Measurements from ENCODE around the gene PGAP1. TPM values are rescaled to one million over a fixed set of nuclear protein-coding genes. Genes with fewer than 3 reads are reported as not detected.

The PGAP1 gene
- total RNA-seq, 2 experiments from 2014 or later, result 17.7 to 19.2 TPM

DNA sequence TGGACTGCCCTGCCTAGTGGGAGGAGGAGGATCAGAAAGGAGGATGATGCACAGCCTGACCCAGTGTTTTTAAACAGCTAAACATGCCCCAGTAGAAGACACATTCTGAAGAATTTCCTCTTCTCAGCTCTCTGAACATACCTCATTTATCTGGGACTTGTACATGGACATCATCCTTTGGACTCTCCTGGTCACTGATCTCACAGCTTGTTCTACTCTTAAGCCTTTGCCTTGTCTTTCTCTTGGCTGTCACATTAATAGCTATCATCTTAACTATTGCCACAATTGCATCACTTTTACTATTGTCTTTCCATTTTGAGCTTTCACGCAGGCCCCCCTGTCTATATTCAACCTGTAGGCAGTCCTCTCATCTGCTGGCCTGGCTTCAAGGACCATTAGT is 42.0 kb upstream of the PGAP1 start:
- ChIA-PET CTCF (interaction anchor here (1.0 to 1.4 kb wide), 2 partner anchors 115 to 217 kb away, joined by 3 to 4 read pairs; no protein-coding TSS in a partner anchor), POLR2A (no interaction called here)
- TF ChIP-seq, protein P1, sequence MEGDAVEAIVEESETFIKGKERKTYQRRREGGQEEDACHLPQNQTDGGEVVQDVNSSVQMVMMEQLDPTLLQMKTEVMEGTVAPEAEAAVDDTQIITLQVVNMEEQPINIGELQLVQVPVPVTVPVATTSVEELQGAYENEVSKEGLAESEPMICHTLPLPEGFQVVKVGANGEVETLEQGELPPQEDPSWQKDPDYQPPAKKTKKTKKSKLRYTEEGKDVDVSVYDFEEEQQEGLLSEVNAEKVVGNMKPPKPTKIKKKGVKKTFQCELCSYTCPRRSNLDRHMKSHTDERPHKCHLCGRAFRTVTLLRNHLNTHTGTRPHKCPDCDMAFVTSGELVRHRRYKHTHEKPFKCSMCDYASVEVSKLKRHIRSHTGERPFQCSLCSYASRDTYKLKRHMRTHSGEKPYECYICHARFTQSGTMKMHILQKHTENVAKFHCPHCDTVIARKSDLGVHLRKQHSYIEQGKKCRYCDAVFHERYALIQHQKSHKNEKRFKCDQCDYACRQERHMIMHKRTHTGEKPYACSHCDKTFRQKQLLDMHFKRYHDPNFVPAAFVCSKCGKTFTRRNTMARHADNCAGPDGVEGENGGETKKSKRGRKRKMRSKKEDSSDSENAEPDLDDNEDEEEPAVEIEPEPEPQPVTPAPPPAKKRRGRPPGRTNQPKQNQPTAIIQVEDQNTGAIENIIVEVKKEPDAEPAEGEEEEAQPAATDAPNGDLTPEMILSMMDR (IDR thresholded peaks at IDR 0.05), result no peak
- H3K4me1 Mint-ChIP-seq (ENCODE audit: low read depth), result peaks cover 8% of the 10 kb centered on the region
- H3K27ac Mint-ChIP-seq, result no peak overlapping the region
- H3K36me3 Mint-ChIP-seq (ENCODE audit: low read depth), result no peaks in the 10 kb centered on the region
- H3K4me3 Mint-ChIP-seq, result no peak overlapping the region
- no peaks in the 10 kb centered on the region for H3K9me3 Mint-ChIP-seq
- intact Hi-C loops (cut with micrococcal nuclease), result no loop called here
- DNase-seq (no peak), ATAC-seq (no peak)
- no peaks in the 10 kb centered on the region for H3K27me3 Mint-ChIP-seq

GRCh38 chr2:196967775-196968174 is 41.3 kb upstream of the PGAP1 start:
- ChIA-PET CTCF (interaction anchor here (1.4 kb wide), 1 partner anchor 114 kb away, joined by 4 read pairs; no protein-coding TSS in a partner anchor), POLR2A (no interaction called here)
- peaks cover 13% of the 10 kb centered on the region for H3K4me1 Mint-ChIP-seq (ENCODE audit: low read depth)
- no peak overlapping the region for H3K27ac Mint-ChIP-seq
- DNase-seq (no peak), ATAC-seq (no peak)
- no peaks in the 10 kb centered on the region for H3K36me3 Mint-ChIP-seq (ENCODE audit: low read depth)
- H3K9me3 Mint-ChIP-seq, result no peaks in the 10 kb centered on the region
- TF ChIP-seq, protein P1 (IDR thresholded peaks at IDR 0.05), result no peak
- no peak overlapping the region for H3K4me3 Mint-ChIP-seq
- intact Hi-C loops (cut with micrococcal nuclease), result no loop called here
- H3K27me3 Mint-ChIP-seq, result no peaks in the 10 kb centered on the region

DNA sequence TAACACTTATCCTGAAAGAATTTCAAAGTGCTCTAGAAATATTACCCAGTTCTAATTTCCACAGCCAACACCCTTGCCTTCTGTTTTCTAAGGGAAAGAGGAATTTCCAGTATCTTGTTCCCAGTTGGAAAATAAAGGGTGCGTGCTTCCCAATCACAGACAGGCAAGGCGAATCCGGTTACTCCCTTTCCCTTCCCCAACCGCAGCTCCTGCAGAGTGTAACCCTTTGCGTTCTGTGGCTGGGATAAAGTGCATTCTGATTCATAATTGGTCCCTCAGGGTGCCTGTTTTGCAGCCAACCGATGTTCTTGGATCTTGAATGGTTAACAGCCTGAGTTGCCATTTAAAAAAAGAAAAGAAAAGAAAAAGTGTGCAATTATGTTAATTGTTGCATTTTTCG is 40.6 kb upstream of the PGAP1 start:
- TF ChIP-seq, protein P1 (IDR thresholded peaks at IDR 0.05), result no peak
- no peak for ATAC-seq
- POLR2A ChIA-PET, result no interaction called here
- Mint-ChIP-seq H3K4me1 (ENCODE audit: low read depth) (peaks cover 18% of the 10 kb centered on the region), H3K9me3 (no peaks in the 10 kb centered on the region), H3K4me3 (no peak overlapping the region), H3K27me3 (no peaks in the 10 kb centered on the region), H3K27ac (no peak overlapping the region), H3K36me3 (ENCODE audit: low read depth) (no peaks in the 10 kb centered on the region)
- intact Hi-C loops (cut with micrococcal nuclease), result no loop called here
- DNase-seq, result no peak
- CTCF ChIA-PET, result no interaction called here

- no peaks in the 10 kb centered on the region for H3K9me3 Mint-ChIP-seq
- ChIA-PET CTCF (no interaction called here), POLR2A (no interaction called here)
- intact Hi-C loops (cut with micrococcal nuclease), result no loop called here
- H3K4me3 Mint-ChIP-seq, result no peak overlapping the region
- H3K4me1 Mint-ChIP-seq (ENCODE audit: low read depth), result peaks cover 23% of the 10 kb centered on the region
- TF ChIP-seq, protein P1 (IDR thresholded peaks at IDR 0.05), result no peak
- DNase-seq (no peak), ATAC-seq (no peak)
- no peak overlapping the region for H3K27ac Mint-ChIP-seq
- H3K36me3 Mint-ChIP-seq (ENCODE audit: low read depth), result no peaks in the 10 kb centered on the region
- H3K27me3 Mint-ChIP-seq, result no peaks in the 10 kb centered on the region
Measured at GRCh38 chr2:196966061-196966460, 39.6 kb upstream of the PGAP1 start.

GRCh38 chr2:196965651-196966050 is 39.1 kb upstream of the PGAP1 start:
- no peaks in the 10 kb centered on the region for H3K36me3 Mint-ChIP-seq (ENCODE audit: low read depth)
- CTCF ChIA-PET, result no interaction called here
- no peaks in the 10 kb centered on the region for H3K9me3 Mint-ChIP-seq
- H3K4me3 Mint-ChIP-seq, result no peak overlapping the region
- peaks cover 23% of the 10 kb centered on the region for H3K4me1 Mint-ChIP-seq (ENCODE audit: low read depth)
- intact Hi-C loops (cut with micrococcal nuclease), result no loop called here
- POLR2A ChIA-PET, result no interaction called here
- DNase-seq (no peak), ATAC-seq (no peak)
- TF ChIP-seq, protein P1 (IDR thresholded peaks at IDR 0.05), result no peak
- H3K27ac Mint-ChIP-seq, result no peak overlapping the region
- H3K27me3 Mint-ChIP-seq, result no peaks in the 10 kb centered on the region

All from activated CD8-positive, alpha-beta T cell treated with anti-CD3 and anti-CD28 coated beads for 36 hours (primary cell).